HEK293 (cell line): ENCODE results near the gene SPTBN1.

Experiments
- CTCF ChIA-PET: fragments of 350-600 bp; formaldehyde crosslinking; extraction: SDS; loops from one replicate; lab custom pipeline; 2021; ENCODE audit warnings: antibody characterized with exemption; lab: Yijun Ruan, JAX
- POLR2A ChIA-PET: fragments of 300-600 bp; formaldehyde crosslinking; extraction: SDS; loops from one replicate; lab custom pipeline; 2020; ENCODE audit warnings: antibody characterized with exemption, inconsistent platforms; lab: Yijun Ruan, JAX
- H3K27ac ChIP-seq: fragments of 200-500 bp; sonication (Bioruptor generic); 2 replicates; pipeline ENCODE4 v1.5.1; 2014; ENCODE audit warnings: low read depth, low read length, control low read depth, inconsistent platforms; ENCODE audit errors: extremely low read depth
- H3K36me3 ChIP-seq, 2 experiments: fragments of 200-500 bp in 1 of 2; sonication (Bioruptor generic) in 1 of 2; 1 replicate in 1 of 2; 2 replicates in 1 of 2; pipeline ENCODE4 v1.5.1; 2014 to 2017; ENCODE audit warnings: inconsistent platforms in 2 of 2, low read length in 2 of 2; ENCODE audit not compliant: control insufficient read depth in 2 of 2, insufficient read depth in 1 of 2
- H3K4me1 ChIP-seq: fragments of 200-500 bp; sonication (Bioruptor generic); 2 replicates; pipeline ENCODE4 v1.5.1; 2014; ENCODE audit warnings: mild to moderate bottlenecking, low read length, inconsistent platforms; ENCODE audit not compliant: control insufficient read depth, insufficient read depth
- H3K4me3 ChIP-seq: 2 replicates; pipeline ENCODE4 v1.5.1; 2011; ENCODE audit warnings: low read depth, mild to moderate bottlenecking, control low read depth, low read length, moderate library complexity
- H3K9me3 ChIP-seq: fragments of 200-500 bp; sonication (Bioruptor generic); 2 replicates; pipeline ENCODE4 v1.5.1; 2014; ENCODE audit warnings: low read depth, low read length, inconsistent platforms; ENCODE audit not compliant: control insufficient read depth, insufficient read depth
- EGR2 ChIP-seq: fragments of 450-650 bp; formaldehyde crosslinking; IDR thresholded peaks from 2 replicates; pipeline ENCODE4 v1.5.1; 2016; ENCODE audit warnings: low read depth, missing biosample characterization, missing genetic modification characterization
- INSM2 ChIP-seq: fragments of 450-650 bp; formaldehyde crosslinking; IDR thresholded peaks from 2 replicates; pipeline ENCODE4 v1.5.1; 2016; ENCODE audit warnings: missing biosample characterization, missing genetic modification characterization
- MYNN ChIP-seq: fragments of 450-650 bp; formaldehyde crosslinking; IDR thresholded peaks from 2 replicates; pipeline ENCODE4 v1.5.1; 2016; ENCODE audit warnings: missing biosample characterization, missing genetic modification characterization, borderline replicate concordance
- PBX3 ChIP-seq: sonication (generic); formaldehyde crosslinking; IDR thresholded peaks from 2 replicates; pipeline ENCODE4 v1.8.1; 2022; ENCODE audit warnings: mild to moderate bottlenecking, moderate library complexity, missing genetic modification reagents
- TRIM28 ChIP-seq: IDR thresholded peaks from 2 replicates; pipeline ENCODE4 v1.6.1; 2011; ENCODE audit warnings: low read length, control low read depth, borderline replicate concordance
- ZFP69B ChIP-seq: fragments of 450-650 bp; formaldehyde crosslinking; IDR thresholded peaks from 2 replicates; pipeline ENCODE4 v1.5.1; 2016; ENCODE audit warnings: missing biosample characterization, missing genetic modification characterization
- ZNF112 ChIP-seq: fragments of 450-650 bp; formaldehyde crosslinking; IDR thresholded peaks from 2 replicates; pipeline ENCODE4 v1.5.0; 2017; ENCODE audit warnings: missing biosample characterization, missing genetic modification characterization
- ZNF16 ChIP-seq: fragments of 450-650 bp; formaldehyde crosslinking; IDR thresholded peaks from 2 replicates; pipeline ENCODE4 v1.5.1; 2016; ENCODE audit warnings: low read depth, missing biosample characterization, missing genetic modification characterization
- ZNF18 ChIP-seq: fragments of 450-650 bp; formaldehyde crosslinking; IDR thresholded peaks from 2 replicates; pipeline ENCODE4 v1.5.1; 2016; ENCODE audit warnings: missing biosample characterization, missing genetic modification characterization
- ZNF530 ChIP-seq: fragments of 450-650 bp; formaldehyde crosslinking; IDR thresholded peaks from 2 replicates; pipeline ENCODE4 v1.5.1; 2016; ENCODE audit warnings: low read depth, missing biosample characterization, missing genetic modification characterization
- ZNF596 ChIP-seq: fragments of 450-650 bp; IDR thresholded peaks from 2 replicates; pipeline ENCODE4 v1.5.0; 2018; ENCODE audit warnings: missing biosample characterization, mild to moderate bottlenecking, missing genetic modification characterization, moderate library complexity
- ZNF626 ChIP-seq: fragments of 450-650 bp; sonication (Bioruptor Pico); formaldehyde crosslinking; IDR thresholded peaks from 2 replicates; pipeline ENCODE4 v1.5.1; 2018; ENCODE audit warnings: missing biosample characterization, missing genetic modification characterization, inconsistent platforms
- ZNF707 ChIP-seq: fragments of 450-650 bp; formaldehyde crosslinking; IDR thresholded peaks from 2 replicates; pipeline ENCODE4 v1.5.1; 2016; ENCODE audit warnings: missing biosample characterization, missing genetic modification characterization
- ZNF76 ChIP-seq: fragments of 450-650 bp; formaldehyde crosslinking; IDR thresholded peaks from 2 replicates; pipeline ENCODE4; 2016; ENCODE audit warnings: low read depth, missing biosample characterization, missing genetic modification characterization, borderline replicate concordance
- ZNF776 ChIP-seq: fragments of 450-650 bp; formaldehyde crosslinking; IDR thresholded peaks from 2 replicates; pipeline ENCODE4 v1.5.0; 2017; ENCODE audit warnings: missing biosample characterization, missing genetic modification characterization, borderline replicate concordance
- ZSCAN16 ChIP-seq: fragments of 450-650 bp; formaldehyde crosslinking; IDR thresholded peaks from 2 replicates; pipeline ENCODE4 v1.5.1; 2016; ENCODE audit warnings: missing biosample characterization, missing genetic modification characterization
- TF ChIP-seq, protein P1 (sequence below): fragments of 450-650 bp; formaldehyde crosslinking; IDR thresholded peaks from 2 replicates; pipeline ENCODE4 v1.5.1; 2016; ENCODE audit warnings: missing biosample characterization, missing genetic modification characterization
- TF ChIP-seq, protein P2 (sequence below): fragments of 450-650 bp; formaldehyde crosslinking; IDR thresholded peaks from 2 replicates; pipeline ENCODE4 v1.5.1; 2016; ENCODE audit warnings: missing biosample characterization, missing genetic modification characterization
- TF ChIP-seq, protein P3 (sequence below): fragments of 450-650 bp; IDR thresholded peaks from 2 replicates; pipeline ENCODE4 v1.5.1; 2018; ENCODE audit warnings: missing biosample characterization, mild to moderate bottlenecking, missing genetic modification characterization

The SPTBN1 gene

DNA sequence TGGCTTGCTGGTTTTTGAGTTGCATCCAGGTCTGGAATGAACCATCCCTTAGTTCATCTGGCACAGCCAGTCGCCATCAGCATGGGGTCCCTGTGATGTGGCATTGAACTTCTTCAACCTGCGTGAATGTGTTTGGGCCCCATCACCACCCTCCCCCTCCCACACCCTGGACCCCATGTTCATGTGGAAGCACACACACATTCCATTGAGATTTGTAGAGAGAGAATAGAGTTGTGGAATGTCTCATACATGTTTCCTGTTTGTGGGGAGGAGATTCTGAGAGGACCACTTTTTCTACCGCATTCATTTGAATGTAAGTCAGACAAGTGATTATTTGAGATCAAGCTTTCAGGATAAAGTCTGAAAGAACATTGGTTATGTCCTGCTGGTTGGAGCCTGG, 149.7 kb downstream of the SPTBN1 start:
- no peaks in the 10 kb centered on the region for H3K9me3 ChIP-seq
- H3K27ac ChIP-seq: no peak overlapping the region
- H3K36me3 ChIP-seq: no peaks in the 10 kb centered on the region
- no peak overlapping the region for H3K4me3 ChIP-seq
- H3K4me1 ChIP-seq: no peaks in the 10 kb centered on the region
- ChIA-PET POLR2A (no interaction called here), CTCF (no interaction called here)
- no peak for TF ChIP-seq ZNF76 (tag by site-specific recombination)
- TF ChIP-seq ZNF596 (tag by site-specific recombination): no peak
- TF ChIP-seq ZFP69B (tag by site-specific recombination): no peak
- TF ChIP-seq ZNF16: no peak

GRCh38 chr2:54606393-54606958, 150.3 kb downstream of the SPTBN1 start:
- Histone ChIP-seq H3K4me3 (no peak overlapping the region), H3K36me3 (no peaks in the 10 kb centered on the region), H3K27ac (no peak overlapping the region)
- TF ChIP-seq ZNF776 (tag by site-specific recombination) (no peak), MYNN (tag by site-specific recombination) (no peak), TRIM28 (no peak), ZNF530 (tag by site-specific recombination) (no peak), ZSCAN16 (tag by site-specific recombination) (no peak), INSM2 (tag by site-specific recombination) (no peak), ZNF626 (tag by site-specific recombination) (no peak), PBX3 (CRISPR knock-in tag) (no peak), ZNF18 (tag by site-specific recombination) (no peak), ZNF112 (no peak), ZNF707 (tag by site-specific recombination) (no peak), EGR2 (tag by site-specific recombination) (no peak)
- TF ChIP-seq, protein P1, sequence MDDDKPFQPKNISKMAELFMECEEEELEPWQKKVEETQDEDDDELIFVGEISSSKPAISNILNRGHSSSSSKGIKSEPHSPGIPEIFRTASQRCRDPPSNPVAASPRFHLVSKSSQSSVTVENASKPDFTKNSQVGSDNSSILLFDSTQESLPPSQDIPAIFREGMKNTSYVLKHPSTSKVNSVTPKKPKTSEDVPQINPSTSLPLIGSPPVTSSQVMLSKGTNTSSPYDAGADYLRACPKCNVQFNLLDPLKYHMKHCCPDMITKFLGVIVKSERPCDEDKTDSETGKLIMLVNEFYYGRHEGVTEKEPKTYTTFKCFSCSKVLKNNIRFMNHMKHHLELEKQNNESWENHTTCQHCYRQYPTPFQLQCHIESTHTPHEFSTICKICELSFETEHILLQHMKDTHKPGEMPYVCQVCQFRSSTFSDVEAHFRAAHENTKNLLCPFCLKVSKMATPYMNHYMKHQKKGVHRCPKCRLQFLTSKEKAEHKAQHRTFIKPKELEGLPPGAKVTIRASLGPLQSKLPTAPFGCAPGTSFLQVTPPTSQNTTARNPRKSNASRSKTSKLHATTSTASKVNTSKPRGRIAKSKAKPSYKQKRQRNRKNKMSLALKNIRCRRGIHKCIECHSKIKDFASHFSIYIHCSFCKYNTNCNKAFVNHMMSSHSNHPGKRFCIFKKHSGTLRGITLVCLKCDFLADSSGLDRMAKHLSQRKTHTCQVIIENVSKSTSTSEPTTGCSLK: no peak
- TF ChIP-seq, protein P2, sequence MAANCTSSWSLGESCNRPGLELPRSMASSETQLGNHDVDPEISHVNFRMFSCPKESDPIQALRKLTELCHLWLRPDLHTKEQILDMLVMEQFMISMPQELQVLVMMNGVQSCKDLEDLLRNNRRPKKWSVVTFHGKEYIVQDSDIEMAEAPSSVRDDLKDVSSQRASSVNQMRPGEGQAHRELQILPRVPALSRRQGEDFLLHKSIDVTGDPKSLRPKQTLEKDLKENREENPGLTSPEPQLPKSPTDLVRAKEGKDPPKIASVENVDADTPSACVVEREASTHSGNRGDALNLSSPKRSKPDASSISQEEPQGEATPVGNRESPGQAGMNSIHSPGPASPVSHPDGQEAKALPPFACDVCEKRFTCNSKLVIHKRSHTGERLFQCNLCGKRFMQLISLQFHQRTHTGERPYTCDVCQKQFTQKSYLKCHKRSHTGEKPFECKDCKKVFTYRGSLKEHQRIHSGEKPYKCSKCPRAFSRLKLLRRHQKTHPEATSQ: no peak
- TF ChIP-seq, protein P3, sequence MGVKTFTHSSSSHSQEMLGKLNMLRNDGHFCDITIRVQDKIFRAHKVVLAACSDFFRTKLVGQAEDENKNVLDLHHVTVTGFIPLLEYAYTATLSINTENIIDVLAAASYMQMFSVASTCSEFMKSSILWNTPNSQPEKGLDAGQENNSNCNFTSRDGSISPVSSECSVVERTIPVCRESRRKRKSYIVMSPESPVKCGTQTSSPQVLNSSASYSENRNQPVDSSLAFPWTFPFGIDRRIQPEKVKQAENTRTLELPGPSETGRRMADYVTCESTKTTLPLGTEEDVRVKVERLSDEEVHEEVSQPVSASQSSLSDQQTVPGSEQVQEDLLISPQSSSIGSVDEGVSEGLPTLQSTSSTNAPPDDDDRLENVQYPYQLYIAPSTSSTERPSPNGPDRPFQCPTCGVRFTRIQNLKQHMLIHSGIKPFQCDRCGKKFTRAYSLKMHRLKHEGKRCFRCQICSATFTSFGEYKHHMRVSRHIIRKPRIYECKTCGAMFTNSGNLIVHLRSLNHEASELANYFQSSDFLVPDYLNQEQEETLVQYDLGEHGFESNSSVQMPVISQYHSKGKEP (tag by site-specific recombination): no peak
- TF ChIP-seq, all 188 proteins: peak for 0
- Histone ChIP-seq H3K9me3 (no peaks in the 10 kb centered on the region), H3K4me1 (no peaks in the 10 kb centered on the region)
- ChIA-PET POLR2A (no interaction called here), CTCF (no interaction called here)
